WI38 (cell line): ENCODE results near the gene KRT16.
"Not testable (repeated sequence)": the region's sequence is repeated elsewhere in the genome, so short reads cannot be mapped to it uniquely, and the experiment has no call there.

ENCODE experiments used
- H3K4me3 ChIP-seq: 2 replicates; pipeline ENCODE4 v1.5.1; 2011; ENCODE audit warnings: low read depth, mild to moderate bottlenecking, control low read depth, low read length
- TF ChIP-seq, protein P1 (sequence below): IDR thresholded peaks from 2 replicates; pipeline ENCODE4 v1.5.1; 2012; ENCODE audit warnings: low read depth, mild to moderate bottlenecking, control low read depth, low read length

KRT16 gene

DNA sequence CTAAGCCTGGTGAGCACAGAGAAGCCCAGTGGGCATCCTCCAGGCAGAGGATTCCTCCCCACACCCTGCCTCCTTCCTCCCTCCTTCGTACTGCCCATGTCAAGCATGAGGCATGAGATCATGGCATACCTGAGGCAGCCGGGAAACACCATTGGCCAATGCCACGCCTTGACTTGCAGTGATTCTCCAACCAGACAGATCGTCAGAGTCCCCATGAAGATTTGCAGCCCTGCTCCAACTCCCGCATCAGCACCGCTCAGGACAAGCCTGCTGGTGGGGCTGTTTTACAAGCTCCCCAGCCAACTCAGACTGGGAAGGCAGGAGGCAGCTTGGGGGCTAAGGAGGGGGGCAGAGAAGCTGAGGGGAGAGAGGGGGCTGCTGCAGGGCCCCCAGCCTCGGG is 2.9 kb upstream of the KRT16 start:
- TF ChIP-seq, protein P1, sequence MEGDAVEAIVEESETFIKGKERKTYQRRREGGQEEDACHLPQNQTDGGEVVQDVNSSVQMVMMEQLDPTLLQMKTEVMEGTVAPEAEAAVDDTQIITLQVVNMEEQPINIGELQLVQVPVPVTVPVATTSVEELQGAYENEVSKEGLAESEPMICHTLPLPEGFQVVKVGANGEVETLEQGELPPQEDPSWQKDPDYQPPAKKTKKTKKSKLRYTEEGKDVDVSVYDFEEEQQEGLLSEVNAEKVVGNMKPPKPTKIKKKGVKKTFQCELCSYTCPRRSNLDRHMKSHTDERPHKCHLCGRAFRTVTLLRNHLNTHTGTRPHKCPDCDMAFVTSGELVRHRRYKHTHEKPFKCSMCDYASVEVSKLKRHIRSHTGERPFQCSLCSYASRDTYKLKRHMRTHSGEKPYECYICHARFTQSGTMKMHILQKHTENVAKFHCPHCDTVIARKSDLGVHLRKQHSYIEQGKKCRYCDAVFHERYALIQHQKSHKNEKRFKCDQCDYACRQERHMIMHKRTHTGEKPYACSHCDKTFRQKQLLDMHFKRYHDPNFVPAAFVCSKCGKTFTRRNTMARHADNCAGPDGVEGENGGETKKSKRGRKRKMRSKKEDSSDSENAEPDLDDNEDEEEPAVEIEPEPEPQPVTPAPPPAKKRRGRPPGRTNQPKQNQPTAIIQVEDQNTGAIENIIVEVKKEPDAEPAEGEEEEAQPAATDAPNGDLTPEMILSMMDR = no peak
- no peak overlapping the region for H3K4me3 ChIP-seq

DNA sequence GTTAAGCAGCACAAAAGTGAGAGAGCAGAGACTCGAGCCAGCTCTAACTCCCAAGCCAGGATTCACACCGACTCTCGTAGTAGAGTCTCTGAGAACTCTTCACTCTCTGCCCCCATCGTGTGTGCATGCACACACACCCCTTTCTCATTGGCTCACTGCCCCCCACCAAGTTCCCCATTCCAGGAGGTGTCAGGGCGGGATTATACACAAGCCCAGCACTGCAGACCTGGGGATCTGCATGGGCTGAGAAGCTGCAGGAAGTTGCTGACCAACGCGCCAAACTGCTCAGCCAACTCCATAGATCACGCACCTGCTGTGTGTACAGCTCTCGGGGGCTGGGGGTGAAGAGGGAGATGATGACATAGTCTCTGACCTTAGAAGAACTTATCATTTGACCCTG is 2.2 kb upstream of the KRT16 start:
- H3K4me3 ChIP-seq = not testable (repeated sequence)

DNA sequence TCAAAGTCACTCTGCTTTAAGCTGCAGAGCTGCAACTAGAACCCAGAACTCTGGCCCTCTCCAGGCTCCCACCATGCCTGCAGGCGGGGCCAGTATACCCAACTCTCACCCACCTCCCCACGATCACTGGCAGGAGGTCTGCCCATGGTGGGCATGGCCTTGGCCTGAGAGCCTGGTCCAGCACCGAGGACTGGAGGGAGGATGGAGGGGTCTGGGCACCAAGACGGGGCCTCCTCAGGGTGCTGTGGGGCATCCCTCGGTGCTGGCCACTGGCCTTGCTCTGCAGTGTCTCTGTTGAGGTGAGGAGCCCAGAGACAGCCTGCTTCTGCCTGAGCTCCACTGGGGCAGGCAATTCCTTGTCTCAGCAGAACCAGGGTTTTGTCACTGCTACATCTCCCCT is 1.5 kb upstream of the KRT16 start:
- TF ChIP-seq, protein P1 = no peak
- no peak overlapping the region for H3K4me3 ChIP-seq

DNA sequence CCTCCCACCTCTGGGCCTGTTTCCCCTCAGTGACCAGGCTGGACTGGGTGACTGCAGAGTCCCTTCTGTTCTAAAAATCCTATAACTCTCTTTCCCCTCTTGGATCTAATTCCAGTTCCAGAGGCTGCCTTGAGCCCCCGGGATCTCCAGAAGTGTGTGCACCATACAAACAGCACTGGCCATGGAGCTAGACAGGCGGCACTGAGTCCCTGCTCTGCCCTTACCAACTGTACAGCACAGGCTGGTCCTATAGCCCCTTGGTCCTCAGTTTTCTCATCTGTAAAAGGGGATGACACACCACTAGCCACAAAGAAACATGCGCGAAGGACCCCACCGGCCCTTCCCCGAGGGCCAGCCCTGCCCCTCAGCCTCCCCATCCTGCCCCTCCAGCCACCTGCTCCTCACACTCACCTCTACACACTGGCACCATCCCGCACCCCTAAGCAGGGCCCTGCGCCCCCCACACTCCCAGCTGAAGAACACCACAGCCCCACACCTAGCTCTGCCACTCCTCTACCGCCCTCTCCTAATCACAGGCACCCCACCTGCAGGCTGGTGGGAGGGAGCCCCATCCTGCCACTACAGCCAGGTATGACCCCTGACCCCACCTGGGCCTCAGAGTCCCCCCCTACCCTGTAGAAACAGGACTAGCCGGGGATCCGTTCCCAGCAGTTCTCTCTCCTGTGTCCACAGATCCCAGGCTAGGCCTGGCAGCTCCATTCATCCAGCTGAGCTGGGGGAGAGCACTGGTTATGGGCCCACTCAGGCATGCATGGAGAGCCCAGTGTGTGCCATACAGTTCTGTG is 913 bp upstream of the KRT16 start:
- TF ChIP-seq, protein P1 = no peak
- H3K4me3 ChIP-seq = no peak overlapping the region

DNA sequence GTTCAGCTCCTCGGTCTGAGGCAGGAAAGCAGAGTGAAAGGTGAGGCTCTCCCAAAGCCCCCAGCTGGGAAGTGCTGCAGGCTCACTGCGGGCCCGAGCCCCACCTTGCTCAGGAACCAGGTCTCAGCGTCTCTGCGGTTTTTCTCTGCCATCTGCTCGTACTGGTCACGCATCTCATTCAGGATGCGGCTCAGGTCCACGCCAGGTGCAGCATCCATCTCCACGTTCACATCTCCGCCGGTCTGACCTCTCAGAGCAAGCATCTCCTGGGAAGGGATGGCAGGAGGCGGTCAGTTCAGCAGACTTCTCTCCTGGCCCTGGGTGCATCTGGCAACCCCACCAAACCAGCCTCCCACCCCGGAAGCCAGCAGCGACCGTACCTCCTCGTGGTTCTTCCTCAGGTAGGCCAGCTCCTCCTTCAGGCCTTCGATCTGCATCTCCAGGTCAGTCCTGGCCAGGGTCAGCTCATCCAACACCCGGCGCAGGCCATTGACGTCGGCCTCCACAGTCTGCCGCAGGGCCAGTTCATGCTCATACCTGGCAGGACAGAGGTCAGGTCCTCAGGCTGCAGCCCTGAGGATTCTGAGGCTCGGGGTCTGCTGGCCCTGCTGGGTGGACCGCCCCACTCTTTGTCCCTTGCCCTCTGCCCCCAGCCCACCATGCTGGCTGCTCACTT is 1.5 kb downstream of the KRT16 start:
- TF ChIP-seq, protein P1 = no peak
- H3K4me3 ChIP-seq = no peak overlapping the region

- not testable (repeated sequence) for H3K4me3 ChIP-seq
These were observed 2.5 kb downstream of the KRT16 start for GRCh38 chr17:41610061-41610517.

DNA sequence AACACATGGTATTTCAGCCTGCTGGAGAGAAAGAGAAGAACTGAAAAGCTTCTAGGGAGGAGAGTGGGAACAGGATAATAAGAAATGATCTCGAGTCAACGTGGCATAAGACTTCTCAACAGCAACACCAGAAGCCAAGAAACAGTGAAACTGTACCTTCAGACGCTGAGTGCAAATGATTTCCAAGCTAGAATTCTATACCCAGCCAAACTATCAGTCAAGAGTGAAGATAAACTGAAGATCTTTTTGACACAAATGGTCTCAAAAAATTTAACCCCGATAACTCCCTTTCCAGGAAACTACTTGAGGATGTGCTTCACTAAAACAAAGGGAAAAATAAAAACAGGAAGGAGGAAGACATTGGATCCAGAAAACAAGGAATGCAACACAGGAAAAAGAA is 5.6 kb downstream of the KRT16 start:
- H3K4me3 ChIP-seq = not testable (repeated sequence)

DNA sequence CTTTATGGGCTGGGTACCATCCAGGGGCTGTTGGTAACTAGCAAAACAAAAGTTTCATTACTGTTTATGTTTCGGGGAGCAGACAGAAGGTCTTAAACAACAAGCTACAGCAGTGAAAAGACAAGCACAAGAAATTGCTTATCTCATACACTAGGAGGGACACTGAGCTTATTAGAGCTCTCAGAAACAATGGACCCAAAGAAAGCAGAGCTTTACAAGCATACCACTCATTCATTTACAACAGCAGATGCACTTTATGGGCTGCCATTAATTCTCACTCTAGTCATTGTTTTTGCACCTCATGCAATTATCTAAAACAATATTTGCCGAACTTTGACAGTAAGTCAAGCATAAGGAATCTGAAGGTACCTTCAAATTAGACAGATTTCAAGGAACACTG is 10.0 kb downstream of the KRT16 start:
- TF ChIP-seq, protein P1 = no peak
- H3K4me3 ChIP-seq = no peak overlapping the region

DNA sequence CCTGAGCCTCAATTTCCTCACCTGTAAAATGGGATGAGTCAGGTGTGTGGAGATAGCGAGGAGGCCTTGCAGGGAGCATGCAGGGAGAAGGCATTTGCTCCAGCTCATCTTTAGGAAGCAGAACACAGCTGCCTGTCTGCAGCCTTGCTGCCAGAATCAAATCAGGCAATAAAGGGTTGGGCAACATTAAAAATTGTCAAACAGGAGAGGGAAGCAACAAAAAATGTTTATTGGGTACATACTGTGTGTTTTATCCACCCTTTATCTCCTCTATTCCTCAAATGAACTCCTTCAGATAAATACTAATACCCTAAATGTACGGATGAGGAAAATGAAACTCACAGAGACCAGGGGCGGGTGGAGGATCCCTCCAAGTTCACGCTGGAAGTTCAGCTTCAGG is 12.2 kb downstream of the KRT16 start:
- H3K4me3 ChIP-seq = no peak overlapping the region
- TF ChIP-seq, protein P1 = no peak
